ENCODE results near the gene PIGV.

- no peak for TF ChIP-seq POLR2AphosphoS5 (IDR thresholded peaks at IDR 0.05)
- no peak for TF ChIP-seq CTCF (IDR thresholded peaks at IDR 0.05)
- no peak for TF ChIP-seq POLR2A (IDR thresholded peaks at IDR 0.05)
Observed at GRCh38 chr1:26790551-26790953, 2.8 kb downstream of the PIGV start.
